Progenitor cell of endocrine pancreas (in vitro differentiated cells): ENCODE data around the gene CEP162. TPM values are rescaled to one million over a fixed set of nuclear protein-coding genes. Genes with fewer than 3 reads are reported as not detected.

Experiments
- DNase-seq: peaks from one replicate; pipeline ENCODE4 v3.0.0; 2021; ENCODE audit warnings: low spot score; ENCODE audit not compliant: unreplicated experiment
- H3K27ac Mint-ChIP-seq: 2 replicates; pipeline ENCODE4 v1.8.0; 2021; ENCODE audit warnings: mild to moderate bottlenecking, moderate library complexity, mixed read lengths
- H3K27me3 Mint-ChIP-seq: 2 replicates; pipeline ENCODE4 v1.8.0; 2021; ENCODE audit warnings: mixed read lengths
- H3K36me3 Mint-ChIP-seq: 2 replicates; pipeline ENCODE4 v1.8.0; 2022; ENCODE audit warnings: mixed read lengths; ENCODE audit not compliant: insufficient read depth
- H3K4me1 Mint-ChIP-seq: 2 replicates; pipeline ENCODE4 v1.8.0; 2021; ENCODE audit warnings: low read depth, mixed read lengths
- H3K4me3 Mint-ChIP-seq: 2 replicates; pipeline ENCODE4 v1.8.0; 2021; ENCODE audit warnings: low read depth, mild to moderate bottlenecking, moderate library complexity, mixed read lengths
- H3K9me3 Mint-ChIP-seq: 2 replicates; pipeline ENCODE4 v1.8.0; 2021; ENCODE audit warnings: low read depth, mixed read lengths
- CTCF ChIP-seq: fragments of 200-600 bp; sonication (generic); IDR thresholded peaks from one replicate; pipeline ENCODE4 v1.5.0; 2021; ENCODE audit warnings: antibody characterized with exemption, mild to moderate bottlenecking; ENCODE audit not compliant: unreplicated experiment
- total RNA-seq: library from RNA; stranded (reverse); gene quantifications from 2 replicates; pipeline ENCODE4 v1.2.1, GENCODE V29; 2021

The CEP162 gene
- total RNA-seq, 1 donor from 2014 or later = 23.2 TPM

GRCh38 chr6:84150705-84151104 is 76.7 kb downstream of the CEP162 start:
- no peaks in the 10 kb centered on the region for H3K27me3 Mint-ChIP-seq
- TF ChIP-seq CTCF = no peak
- H3K9me3 Mint-ChIP-seq = no peaks in the 10 kb centered on the region
- peaks cover 26% of the 10 kb centered on the region for H3K36me3 Mint-ChIP-seq
- H3K4me3 Mint-ChIP-seq = no peak overlapping the region
- no peak for DNase-seq
- no peak overlapping the region for H3K27ac Mint-ChIP-seq
- peaks cover 3% of the 10 kb centered on the region for H3K4me1 Mint-ChIP-seq

- Mint-ChIP-seq H3K4me1 (peaks cover 15% of the 10 kb centered on the region), H3K4me3 (no peak overlapping the region), H3K27me3 (no peaks in the 10 kb centered on the region), H3K9me3 (no peaks in the 10 kb centered on the region), H3K36me3 (peaks cover 6% of the 10 kb centered on the region), H3K27ac (peak overlapping the region; percentile 8)
- no peak for TF ChIP-seq CTCF
- DNase-seq = no peak
These were observed 85.9 kb downstream of the CEP162 start for GRCh38 chr6:84141521-84141920.

GRCh38 chr6:84139311-84139710 is 88.1 kb downstream of the CEP162 start:
- H3K4me3 Mint-ChIP-seq = no peak overlapping the region
- no peak for DNase-seq
- peaks cover 8% of the 10 kb centered on the region for H3K36me3 Mint-ChIP-seq
- H3K27ac Mint-ChIP-seq = no peak overlapping the region
- TF ChIP-seq CTCF = no peak
- no peaks in the 10 kb centered on the region for H3K9me3 Mint-ChIP-seq
- no peaks in the 10 kb centered on the region for H3K27me3 Mint-ChIP-seq
- peaks cover 13% of the 10 kb centered on the region for H3K4me1 Mint-ChIP-seq

- no peak for TF ChIP-seq CTCF
- Mint-ChIP-seq H3K27me3 (no peaks in the 10 kb centered on the region), H3K36me3 (peaks cover 19% of the 10 kb centered on the region), H3K4me1 (peaks cover 13% of the 10 kb centered on the region), H3K9me3 (no peaks in the 10 kb centered on the region), H3K27ac (no peak overlapping the region), H3K4me3 (no peak overlapping the region)
- no peak for DNase-seq
These were observed 89.4 kb downstream of the CEP162 start for GRCh38 chr6:84137989-84138575.

- no peak for DNase-seq
- peaks cover 13% of the 10 kb centered on the region for H3K4me1 Mint-ChIP-seq
- H3K36me3 Mint-ChIP-seq = peaks cover 29% of the 10 kb centered on the region
- H3K9me3 Mint-ChIP-seq = peaks cover 8% of the 10 kb centered on the region
- H3K4me3 Mint-ChIP-seq = no peak overlapping the region
- TF ChIP-seq CTCF = no peak
- no peak overlapping the region for H3K27ac Mint-ChIP-seq
- no peaks in the 10 kb centered on the region for H3K27me3 Mint-ChIP-seq
These were observed 90.4 kb downstream of the CEP162 start for GRCh38 chr6:84137051-84137375.
